AG10803 (cell line): ENCODE measurements around the gene ELOF1.
"Not testable (repeated sequence)": the region's sequence is repeated elsewhere in the genome, so short reads cannot be mapped to it uniquely, and the experiment has no call there.

Experiments used
- DNase-seq: peaks from one replicate; pipeline ENCODE4 v3.0.0; 2010; ENCODE audit warnings: low read depth
- H3K4me3 ChIP-seq: 2 replicates; pipeline ENCODE4 v1.5.1; 2011; ENCODE audit warnings: mild to moderate bottlenecking, low read length, control low read depth
- TF ChIP-seq, protein P1 (sequence below): conservative IDR thresholded peaks from 2 replicates; pipeline ENCODE4 v1.5.1; 2011; ENCODE audit warnings: mild to moderate bottlenecking, low read length, control low read depth, inconsistent platforms

ELOF1 gene

DNA sequence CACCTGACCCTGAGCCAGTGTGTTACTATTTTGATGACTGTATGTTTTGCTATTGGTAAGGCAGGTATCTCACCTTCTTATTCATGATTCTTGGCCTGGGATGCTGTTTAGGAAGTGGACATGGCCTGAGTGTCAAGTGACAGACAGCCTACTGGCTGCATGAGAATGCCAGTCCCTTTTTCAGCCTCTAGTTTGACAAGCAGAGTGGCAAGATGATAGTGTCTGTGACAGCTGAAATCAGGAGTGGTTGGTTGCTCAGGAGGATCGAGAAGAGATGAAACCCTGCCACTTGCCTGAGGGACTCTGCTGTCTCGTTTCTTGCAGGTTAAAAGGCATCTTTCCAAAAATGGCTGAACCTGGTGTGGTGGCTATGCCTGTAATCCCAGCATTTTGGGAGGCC lies 7.1 kb upstream of the ELOF1 start:
- TF ChIP-seq, protein P1, sequence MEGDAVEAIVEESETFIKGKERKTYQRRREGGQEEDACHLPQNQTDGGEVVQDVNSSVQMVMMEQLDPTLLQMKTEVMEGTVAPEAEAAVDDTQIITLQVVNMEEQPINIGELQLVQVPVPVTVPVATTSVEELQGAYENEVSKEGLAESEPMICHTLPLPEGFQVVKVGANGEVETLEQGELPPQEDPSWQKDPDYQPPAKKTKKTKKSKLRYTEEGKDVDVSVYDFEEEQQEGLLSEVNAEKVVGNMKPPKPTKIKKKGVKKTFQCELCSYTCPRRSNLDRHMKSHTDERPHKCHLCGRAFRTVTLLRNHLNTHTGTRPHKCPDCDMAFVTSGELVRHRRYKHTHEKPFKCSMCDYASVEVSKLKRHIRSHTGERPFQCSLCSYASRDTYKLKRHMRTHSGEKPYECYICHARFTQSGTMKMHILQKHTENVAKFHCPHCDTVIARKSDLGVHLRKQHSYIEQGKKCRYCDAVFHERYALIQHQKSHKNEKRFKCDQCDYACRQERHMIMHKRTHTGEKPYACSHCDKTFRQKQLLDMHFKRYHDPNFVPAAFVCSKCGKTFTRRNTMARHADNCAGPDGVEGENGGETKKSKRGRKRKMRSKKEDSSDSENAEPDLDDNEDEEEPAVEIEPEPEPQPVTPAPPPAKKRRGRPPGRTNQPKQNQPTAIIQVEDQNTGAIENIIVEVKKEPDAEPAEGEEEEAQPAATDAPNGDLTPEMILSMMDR: no peak
- H3K4me3 ChIP-seq: no peak overlapping the region
- DNase-seq: no peak

DNA sequence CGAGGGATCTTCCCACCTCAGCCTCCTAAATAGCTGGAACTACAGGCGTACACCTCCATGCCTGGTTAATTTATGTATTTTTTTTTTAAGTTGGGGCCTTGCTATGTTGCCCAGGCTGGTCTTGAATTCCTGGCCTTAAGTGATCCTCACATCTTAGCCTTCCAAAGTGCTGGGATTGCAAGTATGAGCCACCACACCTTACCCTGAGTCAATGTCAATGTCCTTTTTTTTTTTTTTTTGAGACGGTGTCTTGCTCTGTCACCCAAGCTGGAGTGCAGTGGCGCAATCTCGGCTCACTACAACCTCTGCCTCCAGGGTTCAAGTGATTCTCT lies 6.6 kb upstream of the ELOF1 start:
- H3K4me3 ChIP-seq, DNase-seq: not testable (repeated sequence)

- H3K4me3 ChIP-seq, DNase-seq: not testable (repeated sequence)
Measured at GRCh38 chr19:11564082-11564807, 5.2 kb upstream of the ELOF1 start.

DNA sequence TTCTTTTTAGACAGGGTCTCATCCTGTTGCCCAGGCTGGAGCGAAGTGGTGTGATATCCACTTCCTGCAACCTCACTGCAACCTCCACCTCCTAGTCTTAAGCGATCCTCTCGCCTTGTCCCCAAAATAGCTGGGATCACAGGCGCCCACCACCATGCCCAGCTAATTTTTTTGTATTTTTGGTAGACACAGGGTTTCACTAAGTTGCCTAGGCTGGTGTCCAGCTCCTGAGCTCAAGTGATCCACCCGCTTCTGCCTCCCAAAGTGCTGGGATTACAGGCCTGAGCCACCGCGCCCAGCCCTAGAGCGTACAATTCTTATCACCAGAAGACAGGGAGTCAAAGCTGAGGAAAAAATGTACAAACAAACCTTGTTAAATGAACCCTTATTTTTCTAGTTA lies 4.5 kb upstream of the ELOF1 start:
- no peak for DNase-seq
- TF ChIP-seq, protein P1: no peak
- no peak overlapping the region for H3K4me3 ChIP-seq

DNA sequence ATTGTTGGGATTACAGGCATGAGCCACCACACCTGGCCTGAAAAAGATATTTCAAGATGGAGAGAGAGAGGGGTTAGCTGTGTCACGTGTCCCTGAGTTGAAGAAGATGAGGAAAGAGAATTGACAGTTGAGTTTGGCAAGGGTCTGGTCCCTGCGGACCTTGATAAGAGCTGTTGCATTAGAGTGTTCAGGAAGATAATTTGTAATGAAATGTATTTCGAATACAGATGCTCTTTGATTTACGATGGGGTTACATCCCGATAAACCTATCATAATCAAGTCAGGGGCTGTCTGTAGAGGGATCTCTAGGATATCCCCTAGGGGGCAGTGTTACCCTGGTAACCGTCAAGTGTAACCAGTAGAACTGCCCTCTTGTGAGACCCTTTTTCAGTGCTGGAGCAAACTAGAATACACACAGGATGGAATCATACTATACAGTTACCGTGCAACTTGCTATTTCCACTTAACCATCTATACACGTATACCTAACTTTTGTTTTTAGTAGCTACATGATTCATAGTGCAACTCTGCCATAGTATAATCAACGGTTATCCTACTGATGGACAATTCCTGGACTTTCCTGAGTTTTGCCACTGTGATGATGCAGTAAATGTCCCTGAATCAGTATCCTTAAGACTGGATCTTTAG lies 1.5 kb upstream of the ELOF1 start:
- DNase-seq: peak; percentile 57
- no peak overlapping the region for H3K4me3 ChIP-seq
- TF ChIP-seq, protein P1: peak; percentile 66

DNA sequence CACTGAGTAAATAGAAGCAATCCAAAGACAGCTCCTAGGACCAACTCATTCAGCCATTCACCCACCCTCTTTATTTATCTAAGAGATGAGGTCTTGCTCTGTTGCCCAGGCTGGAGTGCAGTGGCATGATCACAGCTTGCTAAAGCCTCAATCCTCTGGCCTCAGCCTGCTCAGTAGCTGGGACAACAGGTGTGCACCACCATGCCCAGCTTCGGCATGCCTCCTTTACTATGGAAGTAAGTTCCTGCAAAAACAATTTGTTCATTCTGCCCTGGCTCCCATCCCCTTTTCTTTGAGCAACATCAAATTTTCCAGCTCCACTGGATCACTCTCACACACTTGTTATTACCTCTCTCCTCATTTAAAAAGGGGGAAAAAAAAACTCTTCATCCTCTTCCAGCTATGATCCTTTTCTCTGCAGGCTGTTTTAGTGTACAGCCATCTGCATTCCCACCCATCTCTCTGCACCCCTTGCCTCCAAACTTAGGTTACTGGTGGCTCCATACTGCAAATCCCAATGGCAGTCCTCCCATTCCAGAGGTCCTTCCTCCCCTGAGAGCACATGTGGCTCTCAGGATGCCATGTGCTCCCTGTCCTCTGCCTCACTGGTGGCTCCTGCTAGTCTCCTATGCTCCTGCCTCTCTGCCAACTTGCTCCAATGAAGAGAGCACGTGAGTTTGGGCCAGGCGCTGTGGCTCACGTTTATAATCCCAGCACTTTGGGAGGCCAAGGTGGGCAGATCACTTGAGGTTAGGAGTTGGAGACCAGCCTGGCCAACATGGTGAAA lies 2.2 kb downstream of the ELOF1 start:
- H3K4me3 ChIP-seq: no peak overlapping the region
- TF ChIP-seq, protein P1: no peak
- no peak for DNase-seq

GRCh38 chr19:11555246-11555645 lies 3.8 kb downstream of the ELOF1 start:
- no peak for DNase-seq
- no peak overlapping the region for H3K4me3 ChIP-seq
- TF ChIP-seq, protein P1: no peak

- H3K4me3 ChIP-seq: no peak overlapping the region
- TF ChIP-seq, protein P1: no peak
- no peak for DNase-seq
Measured at GRCh38 chr19:11554160-11554559, 4.9 kb downstream of the ELOF1 start.
